ENCODE results near the gene AMMECR1.

DNA sequence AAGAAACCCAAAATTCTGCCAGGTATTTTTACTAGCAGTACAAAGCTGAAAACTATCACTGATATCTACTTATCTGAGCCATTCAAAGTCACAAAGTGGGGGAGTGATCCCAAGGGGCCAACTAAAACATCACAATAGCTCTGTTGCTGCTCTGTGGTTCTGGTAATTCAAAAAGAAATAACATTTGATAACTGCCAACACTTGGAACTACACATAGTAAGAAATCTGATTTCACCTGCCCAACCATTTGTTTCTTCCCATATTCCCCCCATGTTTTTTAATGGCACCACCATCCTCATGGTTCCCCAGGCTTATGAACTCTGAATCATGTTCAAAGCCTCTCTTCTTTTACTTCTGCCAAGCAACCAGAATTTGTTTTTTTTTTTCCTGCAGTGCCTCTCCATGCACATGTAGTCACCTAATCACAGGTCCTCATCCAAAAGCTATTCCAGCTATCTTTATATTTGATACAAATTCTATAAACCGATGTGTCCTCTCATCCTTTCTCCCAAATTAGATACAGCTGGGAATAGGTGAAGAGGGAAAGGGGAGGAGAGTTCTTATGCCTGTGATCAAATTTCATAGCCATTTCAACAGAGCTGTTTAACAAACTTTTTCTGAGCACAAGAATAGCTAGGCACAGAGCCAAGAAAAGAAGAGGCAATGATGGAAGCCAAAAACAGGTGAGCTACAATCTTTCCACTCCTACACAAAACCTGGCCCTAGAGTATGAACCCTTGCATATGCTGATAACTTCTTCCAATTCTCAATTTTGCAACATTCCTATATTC lies 7.7 kb downstream of the AMMECR1 start:
- TF ChIP-seq, protein P1, sequence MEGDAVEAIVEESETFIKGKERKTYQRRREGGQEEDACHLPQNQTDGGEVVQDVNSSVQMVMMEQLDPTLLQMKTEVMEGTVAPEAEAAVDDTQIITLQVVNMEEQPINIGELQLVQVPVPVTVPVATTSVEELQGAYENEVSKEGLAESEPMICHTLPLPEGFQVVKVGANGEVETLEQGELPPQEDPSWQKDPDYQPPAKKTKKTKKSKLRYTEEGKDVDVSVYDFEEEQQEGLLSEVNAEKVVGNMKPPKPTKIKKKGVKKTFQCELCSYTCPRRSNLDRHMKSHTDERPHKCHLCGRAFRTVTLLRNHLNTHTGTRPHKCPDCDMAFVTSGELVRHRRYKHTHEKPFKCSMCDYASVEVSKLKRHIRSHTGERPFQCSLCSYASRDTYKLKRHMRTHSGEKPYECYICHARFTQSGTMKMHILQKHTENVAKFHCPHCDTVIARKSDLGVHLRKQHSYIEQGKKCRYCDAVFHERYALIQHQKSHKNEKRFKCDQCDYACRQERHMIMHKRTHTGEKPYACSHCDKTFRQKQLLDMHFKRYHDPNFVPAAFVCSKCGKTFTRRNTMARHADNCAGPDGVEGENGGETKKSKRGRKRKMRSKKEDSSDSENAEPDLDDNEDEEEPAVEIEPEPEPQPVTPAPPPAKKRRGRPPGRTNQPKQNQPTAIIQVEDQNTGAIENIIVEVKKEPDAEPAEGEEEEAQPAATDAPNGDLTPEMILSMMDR (IDR thresholded peaks at IDR 0.05): no peak
- TF ChIP-seq POLR2A (IDR thresholded peaks at IDR 0.05) (no peak), EP300 (IDR thresholded peaks at IDR 0.05) (no peak)

All from tibial nerve (tissue), 4 donors.